ENCODE results near the gene HAP1.
"Not testable (repeated sequence)": the region's sequence is repeated elsewhere in the genome, so short reads cannot be mapped to it uniquely, and the experiment has no call there.

The HAP1 gene

GRCh38 chr17:41702712-41703111 is 31.7 kb downstream of the HAP1 start:
- Histone ChIP-seq H3K9me3 (ENCODE audit: control insufficient read depth, insufficient read depth, low read depth, low read length) (no peaks in the 10 kb centered on the region), H3K27ac (ENCODE audit: extremely low read depth, low read depth, low read length) (no peak overlapping the region), H3K4me1 (ENCODE audit: control insufficient read depth, insufficient read depth, low read length) (no peaks in the 10 kb centered on the region), H3K36me3 (ENCODE audit: control insufficient read depth in 2 of 2, insufficient read depth in 1 of 2, low read length in 2 of 2) (no peaks in the 10 kb centered on the region), H3K4me3 (ENCODE audit: low read depth, low read length) (no peak overlapping the region)
- CTCF ChIA-PET, result interaction anchor here (0.7 kb wide), 1 partner anchor 28 kb away, joined by 3 read pairs; no protein-coding TSS in a partner anchor
- TF ChIP-seq RBAK (tag by site-specific recombination; IDR thresholded peaks at IDR 0.05) (no peak), PRDM10 (tag by site-specific recombination; IDR thresholded peaks at IDR 0.05) (peak; percentile 90)
- POLR2A ChIA-PET, result interaction anchor here (0.6 to 2.8 kb wide), 2 partner anchors 14 to 264 kb away, joined by 3 to 17 read pairs; partner anchors contain the start of genes CNP and EIF1

GRCh38 chr17:41700843-41701242 is 33.6 kb downstream of the HAP1 start:
- H3K9me3 ChIP-seq (ENCODE audit: control insufficient read depth, insufficient read depth, low read depth, low read length); H3K4me3 ChIP-seq (ENCODE audit: low read depth, low read length); H3K27ac ChIP-seq (ENCODE audit: extremely low read depth, low read depth, low read length); H3K36me3 ChIP-seq (ENCODE audit: control insufficient read depth in 2 of 2, insufficient read depth in 1 of 2, low read length in 2 of 2); H3K4me1 ChIP-seq (ENCODE audit: control insufficient read depth, insufficient read depth, low read length): not testable (repeated sequence)
- TF ChIP-seq ZNF280D (tag by site-specific recombination; IDR thresholded peaks at IDR 0.05) (0 out of 2 replicates have a peak, but pooled peaks have one; percentile 21), ZNF121 (tag by site-specific recombination; IDR thresholded peaks at IDR 0.05) (peak; percentile 96)
- CTCF ChIA-PET, result interaction anchor here (0.6 kb wide), 1 partner anchor 211 kb away, joined by 4 read pairs; no protein-coding TSS in a partner anchor
- POLR2A ChIA-PET, result interaction anchor here (0.6 to 1.5 kb wide), 2 partner anchors 8 to 12 kb away, joined by 4 read pairs; partner anchors contain the start of gene EIF1

GRCh38 chr17:41697122-41697962 is 37.1 kb downstream of the HAP1 start:
- POLR2A ChIA-PET, result interaction anchor here (0.7 kb wide), 1 partner anchor 152 kb away, joined by 5 read pairs; no protein-coding TSS in a partner anchor
- Histone ChIP-seq H3K9me3 (ENCODE audit: control insufficient read depth, insufficient read depth, low read depth, low read length) (no peaks in the 10 kb centered on the region), H3K4me3 (ENCODE audit: low read depth, low read length) (no peak overlapping the region), H3K4me1 (ENCODE audit: control insufficient read depth, insufficient read depth, low read length) (peaks cover 3% of the 10 kb centered on the region; the same call in 1 of the 2 replicates), H3K36me3 (ENCODE audit: control insufficient read depth in 2 of 2, insufficient read depth in 1 of 2, low read length in 2 of 2) (peaks cover 12 to 28% of the 10 kb centered on the region in 2 experiments), H3K27ac (ENCODE audit: extremely low read depth, low read depth, low read length) (no peak overlapping the region)
- CTCF ChIA-PET, result interaction anchor here (0.6 kb wide), 1 partner anchor 110 kb away, joined by 6 read pairs; no protein-coding TSS in a partner anchor
- no peak for TF ChIP-seq GLIS1 (tag by site-specific recombination; IDR thresholded peaks at IDR 0.05)
- TF ChIP-seq ZNF843 (tag by site-specific recombination; IDR thresholded peaks at IDR 0.05), result no peak
- no peak for TF ChIP-seq MZF1 (tag by site-specific recombination; IDR thresholded peaks at IDR 0.05; ENCODE audit: borderline replicate concordance)
- TF ChIP-seq ZNF792 (tag by site-specific recombination; IDR thresholded peaks at IDR 0.05), result no peak
- TF ChIP-seq ZNF777 (tag by site-specific recombination; IDR thresholded peaks at IDR 0.05; ENCODE audit: borderline replicate concordance), result no peak
- peak; percentile 79 for TF ChIP-seq SCRT2 (tag by site-specific recombination; IDR thresholded peaks at IDR 0.05)
- TF ChIP-seq PATZ1 (tag by site-specific recombination; IDR thresholded peaks at IDR 0.05), result peak; percentile 27
- no peak for TF ChIP-seq ZFP3 (tag by site-specific recombination; IDR thresholded peaks at IDR 0.05; ENCODE audit: low read depth)
- no peak for TF ChIP-seq ZFP37 (tag by site-specific recombination; IDR thresholded peaks at IDR 0.05)
- TF ChIP-seq ZNF24 (tag by site-specific recombination; IDR thresholded peaks at IDR 0.05), result peak; percentile 60; the same call in 1 of the 2 replicates
- TF ChIP-seq ZNF76 (tag by site-specific recombination; IDR thresholded peaks at IDR 0.05; ENCODE audit: borderline replicate concordance, low read depth), result 0 out of 2 replicates have a peak, but pooled peaks have one; percentile 19
- peak; percentile 94 for TF ChIP-seq ZNF121 (tag by site-specific recombination; IDR thresholded peaks at IDR 0.05)
- peak; percentile 37; the same call in 1 of the 2 replicates for TF ChIP-seq ZNF398 (tag by site-specific recombination; IDR thresholded peaks at IDR 0.05)
- no peak for TF ChIP-seq ZNF341 (tag by site-specific recombination; IDR thresholded peaks at IDR 0.05; ENCODE audit: low read depth)
- no peak for TF ChIP-seq ZNF670 (tag by site-specific recombination; IDR thresholded peaks at IDR 0.05; ENCODE audit: low read depth)

Data from HEK293 (cell line).